ENCODE measurements around the gene SNX7.

DNA sequence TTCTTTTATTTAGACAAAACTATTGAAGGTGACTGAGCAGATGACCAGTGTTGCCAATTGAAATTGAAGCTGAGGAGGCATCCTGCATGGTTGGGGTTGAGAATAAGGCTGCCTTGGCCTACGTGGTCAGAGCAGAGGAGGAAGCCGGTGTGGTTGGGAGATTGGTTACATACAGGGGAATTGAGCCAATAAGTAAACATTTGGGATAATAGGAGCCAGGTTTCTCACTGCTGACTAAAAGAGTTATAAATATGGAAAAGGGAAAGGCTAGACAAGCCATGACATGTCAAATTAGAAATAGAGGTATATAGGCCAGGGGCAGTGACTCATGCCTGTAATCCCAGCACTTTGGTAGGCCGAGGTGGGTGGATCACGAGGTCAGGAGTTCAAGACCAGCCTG is 15.8 kb downstream of the SNX7 start:
- TF ChIP-seq, protein P1, sequence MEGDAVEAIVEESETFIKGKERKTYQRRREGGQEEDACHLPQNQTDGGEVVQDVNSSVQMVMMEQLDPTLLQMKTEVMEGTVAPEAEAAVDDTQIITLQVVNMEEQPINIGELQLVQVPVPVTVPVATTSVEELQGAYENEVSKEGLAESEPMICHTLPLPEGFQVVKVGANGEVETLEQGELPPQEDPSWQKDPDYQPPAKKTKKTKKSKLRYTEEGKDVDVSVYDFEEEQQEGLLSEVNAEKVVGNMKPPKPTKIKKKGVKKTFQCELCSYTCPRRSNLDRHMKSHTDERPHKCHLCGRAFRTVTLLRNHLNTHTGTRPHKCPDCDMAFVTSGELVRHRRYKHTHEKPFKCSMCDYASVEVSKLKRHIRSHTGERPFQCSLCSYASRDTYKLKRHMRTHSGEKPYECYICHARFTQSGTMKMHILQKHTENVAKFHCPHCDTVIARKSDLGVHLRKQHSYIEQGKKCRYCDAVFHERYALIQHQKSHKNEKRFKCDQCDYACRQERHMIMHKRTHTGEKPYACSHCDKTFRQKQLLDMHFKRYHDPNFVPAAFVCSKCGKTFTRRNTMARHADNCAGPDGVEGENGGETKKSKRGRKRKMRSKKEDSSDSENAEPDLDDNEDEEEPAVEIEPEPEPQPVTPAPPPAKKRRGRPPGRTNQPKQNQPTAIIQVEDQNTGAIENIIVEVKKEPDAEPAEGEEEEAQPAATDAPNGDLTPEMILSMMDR (IDR thresholded peaks at IDR 0.05), result no peak
- TF ChIP-seq POLR2A (IDR thresholded peaks at IDR 0.05), result no peak

Data from uterus (tissue), 2 donors.